Measurements from ENCODE around the gene ZNF98. TPM values are rescaled to one million over a fixed set of nuclear protein-coding genes. Genes with fewer than 3 reads are reported as not detected.
A peak's percentile ranks its signal among the peaks of the same experiment; 100 is the strongest.

ZNF98 gene
- total RNA-seq (2021; ENCODE audit: unreplicated experiment) (not detected), Bru-seq, nascent RNA (not detected), BruChase-seq, experiment 1, labeled RNA remaining after a 6-hour chase (percentile 2 among the genes with signal in this experiment), BruChase-seq, experiment 2, labeled RNA remaining after a 2-hour chase (percentile 3 among the genes with signal in this experiment)
- not detected in 2 replicates for polyA plus RNA-seq (2012)
- long read RNA-seq, result 0 reads

GRCh38 chr19:22422211-22422610, at the start of gene ZNF98:
TSS of gene ZNF98 (minus strand) at chr19:22422346. CDS start at chr19:22422224, 122 bp downstream.
- intact Hi-C loops (cut with micrococcal nuclease), result no loop called here
- Histone ChIP-seq H3K9me2 (ENCODE audit: insufficient read depth) (no peaks in the 10 kb centered on the region), H3K9ac (ENCODE audit: low read length) (no peak within 1 kb of the TSS), H3K36me3 (ENCODE audit: control insufficient read depth in 1 of 2, insufficient read depth in 2 of 2, low read length in 2 of 2) (no peaks in the 10 kb centered on the region), H3K4me2 (ENCODE audit: low read length) (no peak within 1 kb of the TSS), H2AFZ (ENCODE audit: low read depth, low read length, poor library complexity, severe bottlenecking) (no peak within 1 kb of the TSS), H3K79me2 (ENCODE audit: insufficient read depth, low read length) (no peaks in the 10 kb centered on the region), H3K9me3 (ENCODE audit: control insufficient read depth in 1 of 2, insufficient read depth in 1 of 2, low read depth in 1 of 2, low read length in 2 of 2) (peaks cover 9 to 19% of the 10 kb centered on the region in 2 experiments; a peak in 2 of 4 replicates), H3K4me1 (ENCODE audit: control insufficient read depth in 1 of 2, insufficient read depth in 2 of 2, low read length in 2 of 2) (no peaks in the 10 kb centered on the region), H4K20me1 (ENCODE audit: insufficient read depth) (no peaks in the 10 kb centered on the region), H3K27me3 (ENCODE audit: insufficient read depth, low read length) (no peaks in the 10 kb centered on the region), H3K27ac (ENCODE audit: low read depth, low read length) (no peak within 1 kb of the TSS), H3K4me3 (replicated peaks in 1 of 2; ENCODE audit: low read depth in 1 of 2, low read length in 2 of 2) (no peak within 1 kb of the TSS)
- RAD21 ChIA-PET (ENCODE audit: low non-redundant PET in 1 of 2, low total read pairs in 2 of 2, uncharacterized antibody in 2 of 2, unreplicated experiment in 2 of 2), result no interaction called here
- no peak for TF ChIP-seq REST (IDR thresholded peaks at IDR 0.05; ENCODE audit: low read depth)
- TF ChIP-seq FOSL1 (IDR thresholded peaks at IDR 0.05; ENCODE audit: low read depth), result no peak
- no peak for TF ChIP-seq SIN3A (IDR thresholded peaks at IDR 0.05; ENCODE audit: low read depth)
- no peak for TF ChIP-seq EZH2phosphoT487 (IDR thresholded peaks at IDR 0.05; ENCODE audit: borderline replicate concordance)
- TF ChIP-seq POLR2A (IDR thresholded peaks at IDR 0.05; ENCODE audit: borderline replicate concordance, extremely low read depth, insufficient read depth, insufficient read length), result no peak
- TF ChIP-seq CBX3 (IDR thresholded peaks at IDR 0.05; ENCODE audit: low read depth), result no peak
- no peak for DNase-seq (ENCODE audit: low read depth, low spot score)
- POLR2A ChIA-PET, result no interaction called here
- BruUV-seq (replicated peaks), result no TSS peak
- no peak for ATAC-seq
- CTCF ChIA-PET, result no interaction called here

GRCh38 chr19:22446605-22447004, 24.5 kb upstream of the ZNF98 start:
- H3K27me3 ChIP-seq (ENCODE audit: insufficient read depth, low read length), result no peaks in the 10 kb centered on the region
- DNase-seq (ENCODE audit: low read depth, low spot score), result no peak
- no peak overlapping the region for H3K9ac ChIP-seq (ENCODE audit: low read length)
- no peaks in the 10 kb centered on the region for H3K79me2 ChIP-seq (ENCODE audit: insufficient read depth, low read length)
- H3K36me3 ChIP-seq (ENCODE audit: control insufficient read depth in 1 of 2, insufficient read depth in 2 of 2, low read length in 2 of 2), result no peaks in the 10 kb centered on the region
- no peak overlapping the region for H3K27ac ChIP-seq (ENCODE audit: low read depth, low read length)
- H4K20me1 ChIP-seq (ENCODE audit: insufficient read depth), result no peaks in the 10 kb centered on the region
- ATAC-seq, result no peak
- no peaks in the 10 kb centered on the region for H3K9me2 ChIP-seq (ENCODE audit: insufficient read depth)
- ChIA-PET CTCF (no interaction called here), RAD21 (ENCODE audit: low non-redundant PET in 1 of 2, low total read pairs in 2 of 2, uncharacterized antibody in 2 of 2, unreplicated experiment in 2 of 2) (no interaction called here), POLR2A (no interaction called here)
- peaks cover 0 to 14% of the 10 kb centered on the region in 2 experiments; a peak in 2 of 4 replicates for H3K9me3 ChIP-seq (ENCODE audit: control insufficient read depth in 1 of 2, insufficient read depth in 1 of 2, low read depth in 1 of 2, low read length in 2 of 2)
- H3K4me1 ChIP-seq (ENCODE audit: control insufficient read depth in 1 of 2, insufficient read depth in 2 of 2, low read length in 2 of 2), result no peaks in the 10 kb centered on the region
- no peak overlapping the region for H3K4me2 ChIP-seq (ENCODE audit: low read length)
- BruUV-seq (replicated peaks), result no TSS peak
- H3K4me3 ChIP-seq (replicated peaks in 1 of 2; ENCODE audit: low read depth in 1 of 2, low read length in 2 of 2), result no peak overlapping the region
- intact Hi-C loops (cut with micrococcal nuclease), result no loop called here
- TF ChIP-seq JUND (IDR thresholded peaks at IDR 0.05) (no peak), SP1 (IDR thresholded peaks at IDR 0.05; ENCODE audit: low read depth) (no peak), CTCF (IDR thresholded peaks at IDR 0.05 in 2 of 3, conservative IDR thresholded peaks at IDR 0.05 in 1 of 3; ENCODE audit: borderline replicate concordance in 1 of 3, insufficient read depth in 1 of 3, low read depth in 2 of 3, low read length in 2 of 3) (no peak), RAD21 (IDR thresholded peaks at IDR 0.05; ENCODE audit: low read depth) (no peak), SRF (IDR thresholded peaks at IDR 0.05; ENCODE audit: low read depth) (no peak), EZH2 (IDR thresholded peaks at IDR 0.05) (no peak), EGR1 (IDR thresholded peaks at IDR 0.05; ENCODE audit: low read depth) (no peak), CBX3 (IDR thresholded peaks at IDR 0.05; ENCODE audit: low read depth) (no peak), CEBPB (IDR thresholded peaks at IDR 0.05; ENCODE audit: low read depth) (no peak), SIN3A (IDR thresholded peaks at IDR 0.05; ENCODE audit: low read depth) (no peak), YY1 (IDR thresholded peaks at IDR 0.05; ENCODE audit: extremely low read depth, insufficient replicate concordance, low read depth, low read length) (no peak)
- no peak overlapping the region for H2AFZ ChIP-seq (ENCODE audit: low read depth, low read length, poor library complexity, severe bottlenecking)
